ENCODE results near the gene P4HB. TPM values are rescaled to one million over a fixed set of nuclear protein-coding genes. Genes with fewer than 3 reads are reported as not detected.

Gene P4HB
- total RNA-seq, 1 donor from 2014 or later = 208 TPM

GRCh38 chr17:81829858-81830257 lies 30.5 kb downstream of the P4HB start:
- DNase-seq = no peak

- no peak for DNase-seq
These were observed 31.7 kb downstream of the P4HB start for GRCh38 chr17:81828656-81829055.

GRCh38 chr17:81825841-81826466 lies 34.4 kb downstream of the P4HB start:
- no peak for DNase-seq

- DNase-seq = no peak
These were observed 35.7 kb downstream of the P4HB start for GRCh38 chr17:81824595-81824994.

- no peak for DNase-seq
These were observed 36.4 kb downstream of the P4HB start for GRCh38 chr17:81823820-81824550.

GRCh38 chr17:81822996-81823819 lies 37.1 kb downstream of the P4HB start:
- DNase-seq = no peak

- no peak for DNase-seq
These were observed 38.1 kb downstream of the P4HB start for GRCh38 chr17:81822312-81822637.

GRCh38 chr17:81821603-81822311 lies 38.6 kb downstream of the P4HB start:
- peak; percentile 30 for DNase-seq

GRCh38 chr17:81821147-81821546 lies 39.2 kb downstream of the P4HB start:
- DNase-seq = no peak

GRCh38 chr17:81819708-81820107 lies 40.6 kb downstream of the P4HB start:
- DNase-seq = no peak

- DNase-seq = no peak
These were observed 42.6 kb downstream of the P4HB start for GRCh38 chr17:81817758-81818147.

GRCh38 chr17:81815646-81815986 lies 44.7 kb downstream of the P4HB start:
- no peak for DNase-seq

- DNase-seq = no peak
These were observed 45.3 kb downstream of the P4HB start for GRCh38 chr17:81814748-81815645.

GRCh38 chr17:81813861-81814683 lies 46.3 kb downstream of the P4HB start:
- DNase-seq = no peak

GRCh38 chr17:81813371-81813684 lies 47.0 kb downstream of the P4HB start:
- no peak for DNase-seq

GRCh38 chr17:81812571-81813370 lies 47.6 kb downstream of the P4HB start:
- DNase-seq = no peak

GRCh38 chr17:81811705-81812570 lies 48.4 kb downstream of the P4HB start:
- no peak for DNase-seq

- no peak for DNase-seq
These were observed 49.2 kb downstream of the P4HB start for GRCh38 chr17:81810892-81811704.
